ENCODE results near the gene APOA1.

APOA1 gene

GRCh38 chr11:116833816-116834534, 3.4 kb downstream of the APOA1 start:
- peaks cover 31% of the 10 kb centered on the region for H3K4me1 ChIP-seq (ENCODE audit: control insufficient read depth, insufficient read depth, low read length)
- H3K27me3 ChIP-seq (ENCODE audit: control insufficient read depth, insufficient read depth, low read length) = peaks cover 9% of the 10 kb centered on the region
- H3K9me3 ChIP-seq (ENCODE audit: control insufficient read depth, insufficient read depth, low read depth, low read length) = 0 out of 2 replicates have a peak, but pooled peaks cover 3% of the 10 kb centered on the region
- no peak overlapping the region for H3K9ac ChIP-seq (ENCODE audit: low read length)
- no peak overlapping the region for H3K27ac ChIP-seq (ENCODE audit: low read depth, low read length)
- H3K4me3 ChIP-seq (ENCODE audit: low read depth, low read length) = no peak overlapping the region
- no peaks in the 10 kb centered on the region for H3K36me3 ChIP-seq (ENCODE audit: control insufficient read depth, insufficient read depth, low read length)

GRCh38 chr11:116833491-116833815, 4.0 kb downstream of the APOA1 start:
- peaks cover 9% of the 10 kb centered on the region for H3K27me3 ChIP-seq (ENCODE audit: control insufficient read depth, insufficient read depth, low read length)
- no peaks in the 10 kb centered on the region for H3K36me3 ChIP-seq (ENCODE audit: control insufficient read depth, insufficient read depth, low read length)
- no peak overlapping the region for H3K27ac ChIP-seq (ENCODE audit: low read depth, low read length)
- no peak overlapping the region for H3K9ac ChIP-seq (ENCODE audit: low read length)
- H3K4me3 ChIP-seq (ENCODE audit: low read depth, low read length) = no peak overlapping the region
- peaks cover 34% of the 10 kb centered on the region for H3K4me1 ChIP-seq (ENCODE audit: control insufficient read depth, insufficient read depth, low read length)
- H3K9me3 ChIP-seq (ENCODE audit: control insufficient read depth, insufficient read depth, low read depth, low read length) = 0 out of 2 replicates have a peak, but pooled peaks cover 3% of the 10 kb centered on the region

- peaks cover 33% of the 10 kb centered on the region for H3K4me1 ChIP-seq (ENCODE audit: control insufficient read depth, insufficient read depth, low read length)
- no peak overlapping the region for H3K9ac ChIP-seq (ENCODE audit: low read length)
- H3K27ac ChIP-seq (ENCODE audit: low read depth, low read length) = no peak overlapping the region
- no peaks in the 10 kb centered on the region for H3K36me3 ChIP-seq (ENCODE audit: control insufficient read depth, insufficient read depth, low read length)
- peaks cover 9% of the 10 kb centered on the region for H3K27me3 ChIP-seq (ENCODE audit: control insufficient read depth, insufficient read depth, low read length)
- 0 out of 2 replicates have a peak, but pooled peaks cover 3% of the 10 kb centered on the region for H3K9me3 ChIP-seq (ENCODE audit: control insufficient read depth, insufficient read depth, low read depth, low read length)
- no peak overlapping the region for H3K4me3 ChIP-seq (ENCODE audit: low read depth, low read length)
Measured at GRCh38 chr11:116832350-116833290, 4.8 kb downstream of the APOA1 start.

GRCh38 chr11:116831790-116832349, 5.6 kb downstream of the APOA1 start:
- Histone ChIP-seq H3K9ac (ENCODE audit: low read length) (no peak overlapping the region), H3K4me3 (ENCODE audit: low read depth, low read length) (no peak overlapping the region), H3K9me3 (ENCODE audit: control insufficient read depth, insufficient read depth, low read depth, low read length) (0 out of 2 replicates have a peak, but pooled peaks cover 3% of the 10 kb centered on the region), H3K36me3 (ENCODE audit: control insufficient read depth, insufficient read depth, low read length) (no peaks in the 10 kb centered on the region), H3K4me1 (ENCODE audit: control insufficient read depth, insufficient read depth, low read length) (peaks cover 30% of the 10 kb centered on the region), H3K27ac (ENCODE audit: low read depth, low read length) (no peak overlapping the region), H3K27me3 (ENCODE audit: control insufficient read depth, insufficient read depth, low read length) (peaks cover 9% of the 10 kb centered on the region)

GRCh38 chr11:116830184-116830912, 7.1 kb downstream of the APOA1 start:
- no peak overlapping the region for H3K27ac ChIP-seq (ENCODE audit: low read depth, low read length)
- 0 out of 2 replicates have a peak, but pooled peaks cover 3% of the 10 kb centered on the region for H3K9me3 ChIP-seq (ENCODE audit: control insufficient read depth, insufficient read depth, low read depth, low read length)
- peaks cover 7% of the 10 kb centered on the region for H3K27me3 ChIP-seq (ENCODE audit: control insufficient read depth, insufficient read depth, low read length)
- no peak overlapping the region for H3K9ac ChIP-seq (ENCODE audit: low read length)
- no peaks in the 10 kb centered on the region for H3K36me3 ChIP-seq (ENCODE audit: control insufficient read depth, insufficient read depth, low read length)
- peaks cover 21% of the 10 kb centered on the region for H3K4me1 ChIP-seq (ENCODE audit: control insufficient read depth, insufficient read depth, low read length)
- H3K4me3 ChIP-seq (ENCODE audit: low read depth, low read length) = no peak overlapping the region

- no peak within 1 kb of the TSS for H3K9ac ChIP-seq (ENCODE audit: low read length)
- no peak within 1 kb of the TSS for H3K27ac ChIP-seq (ENCODE audit: low read depth, low read length)
- H3K4me1 ChIP-seq (ENCODE audit: control insufficient read depth, insufficient read depth, low read length) = peaks cover 16% of the 10 kb centered on the region; the same call in 1 of the 2 replicates
Measured at GRCh38 chr11:116829525-116830183, 7.8 kb downstream of the APOA1 start, which contains the start of gene APOC3. TSS of gene APOC3 (plus strand) at chr11:116829907. CDS start at chr11:116830583, 676 bp downstream.

GRCh38 chr11:116828632-116829524, 8.5 kb downstream of the APOA1 start:
- no peak overlapping the region for H3K4me3 ChIP-seq (ENCODE audit: low read depth, low read length)
- H3K9me3 ChIP-seq (ENCODE audit: control insufficient read depth, insufficient read depth, low read depth, low read length) = 0 out of 2 replicates have a peak, but pooled peaks cover 3% of the 10 kb centered on the region
- no peaks in the 10 kb centered on the region for H3K36me3 ChIP-seq (ENCODE audit: control insufficient read depth, insufficient read depth, low read length)
- H3K27me3 ChIP-seq (ENCODE audit: control insufficient read depth, insufficient read depth, low read length) = no peaks in the 10 kb centered on the region; the same call in 1 of the 2 replicates
- H3K27ac ChIP-seq (ENCODE audit: low read depth, low read length) = no peak overlapping the region
- peaks cover 16% of the 10 kb centered on the region; the same call in 1 of the 2 replicates for H3K4me1 ChIP-seq (ENCODE audit: control insufficient read depth, insufficient read depth, low read length)
- no peak overlapping the region for H3K9ac ChIP-seq (ENCODE audit: low read length)

More at GRCh38 chr11:116829525-116830183, 7.8 kb downstream of the APOA1 start, which contains the start of gene APOC3:
- Histone ChIP-seq H3K36me3 (ENCODE audit: control insufficient read depth, insufficient read depth, low read length) (no peaks in the 10 kb centered on the region), H3K9me3 (ENCODE audit: control insufficient read depth, insufficient read depth, low read depth, low read length) (0 out of 2 replicates have a peak, but pooled peaks cover 3% of the 10 kb centered on the region), H3K27me3 (ENCODE audit: control insufficient read depth, insufficient read depth, low read length) (peaks cover under 1% of the 10 kb centered on the region; the same call in 1 of the 2 replicates), H3K4me3 (ENCODE audit: low read depth, low read length) (no peak within 1 kb of the TSS)

GRCh38 chr11:116827461-116827860, 10.0 kb downstream of the APOA1 start:
- H3K9me3 ChIP-seq (ENCODE audit: control insufficient read depth, insufficient read depth, low read depth, low read length) = 0 out of 2 replicates have a peak, but pooled peaks cover 3% of the 10 kb centered on the region
- no peak overlapping the region for H3K4me3 ChIP-seq (ENCODE audit: low read depth, low read length)
- H3K4me1 ChIP-seq (ENCODE audit: control insufficient read depth, insufficient read depth, low read length) = peaks cover 16% of the 10 kb centered on the region; the same call in 1 of the 2 replicates
- no peak overlapping the region for H3K27ac ChIP-seq (ENCODE audit: low read depth, low read length)
- no peaks in the 10 kb centered on the region for H3K36me3 ChIP-seq (ENCODE audit: control insufficient read depth, insufficient read depth, low read length)
- no peak overlapping the region for H3K9ac ChIP-seq (ENCODE audit: low read length)
- no peaks in the 10 kb centered on the region; the same call in 1 of the 2 replicates for H3K27me3 ChIP-seq (ENCODE audit: control insufficient read depth, insufficient read depth, low read length)

GRCh38 chr11:116826751-116827431, 10.5 kb downstream of the APOA1 start:
- H3K4me3 ChIP-seq (ENCODE audit: low read depth, low read length) = no peak overlapping the region
- no peaks in the 10 kb centered on the region for H3K27me3 ChIP-seq (ENCODE audit: control insufficient read depth, insufficient read depth, low read length)
- no peak overlapping the region for H3K27ac ChIP-seq (ENCODE audit: low read depth, low read length)
- H3K4me1 ChIP-seq (ENCODE audit: control insufficient read depth, insufficient read depth, low read length) = peaks cover 16% of the 10 kb centered on the region; the same call in 1 of the 2 replicates
- H3K9me3 ChIP-seq (ENCODE audit: control insufficient read depth, insufficient read depth, low read depth, low read length) = 0 out of 2 replicates have a peak, but pooled peaks cover 3% of the 10 kb centered on the region
- no peaks in the 10 kb centered on the region for H3K36me3 ChIP-seq (ENCODE audit: control insufficient read depth, insufficient read depth, low read length)
- no peak overlapping the region for H3K9ac ChIP-seq (ENCODE audit: low read length)
